HG03060 (cell line): Measurements from ENCODE around the gene TMEM191C.
A peak's percentile ranks its signal among the peaks of the same experiment; 100 is the strongest.
"Not testable (repeated sequence)": the region's sequence is repeated elsewhere in the genome, so short reads cannot be mapped to it uniquely, and the experiment has no call there.

Source experiments
- ATAC-seq: cut with Tn5 transposase; IDR thresholded peaks from one replicate; pipeline ENCODE4 v1.9.1; 2021; ENCODE audit warnings: low read depth, moderate number of reproducible peaks; ENCODE audit not compliant: unreplicated experiment

Gene TMEM191C

DNA sequence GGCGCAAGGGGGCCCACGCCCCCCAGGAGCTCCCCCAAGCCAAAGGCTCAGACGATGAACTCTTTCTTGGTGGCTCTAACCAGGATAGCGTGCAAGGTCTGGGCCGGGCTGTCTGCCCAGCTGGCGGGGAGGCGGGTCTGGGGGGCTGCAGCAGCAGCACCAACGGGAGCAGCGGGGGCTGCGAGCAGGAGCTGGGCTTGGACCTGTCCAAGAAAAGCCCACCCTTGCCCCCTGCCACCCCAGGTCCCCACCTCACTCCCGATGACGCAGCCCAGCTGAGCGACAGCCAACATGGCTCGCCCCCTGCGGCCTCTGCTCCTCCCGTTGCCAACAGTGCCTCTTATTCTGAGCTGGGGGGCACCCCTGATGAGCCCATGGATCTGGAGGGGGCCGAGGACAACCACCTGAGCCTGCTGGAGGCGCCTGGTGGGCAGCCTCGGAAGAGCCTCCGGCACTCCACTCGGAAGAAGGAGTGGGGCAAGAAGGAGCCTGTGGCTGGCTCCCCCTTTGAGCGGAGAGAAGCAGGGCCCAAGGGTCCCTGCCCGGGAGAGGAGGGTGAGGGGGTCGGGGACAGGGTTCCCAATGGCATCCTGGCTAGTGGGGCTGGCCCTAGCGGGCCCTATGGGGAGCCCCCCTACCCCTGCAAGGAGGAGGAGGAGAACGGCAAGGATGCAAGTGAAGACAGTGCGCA, 21.6 kb upstream of the TMEM191C start:
- no peak for ATAC-seq

DNA sequence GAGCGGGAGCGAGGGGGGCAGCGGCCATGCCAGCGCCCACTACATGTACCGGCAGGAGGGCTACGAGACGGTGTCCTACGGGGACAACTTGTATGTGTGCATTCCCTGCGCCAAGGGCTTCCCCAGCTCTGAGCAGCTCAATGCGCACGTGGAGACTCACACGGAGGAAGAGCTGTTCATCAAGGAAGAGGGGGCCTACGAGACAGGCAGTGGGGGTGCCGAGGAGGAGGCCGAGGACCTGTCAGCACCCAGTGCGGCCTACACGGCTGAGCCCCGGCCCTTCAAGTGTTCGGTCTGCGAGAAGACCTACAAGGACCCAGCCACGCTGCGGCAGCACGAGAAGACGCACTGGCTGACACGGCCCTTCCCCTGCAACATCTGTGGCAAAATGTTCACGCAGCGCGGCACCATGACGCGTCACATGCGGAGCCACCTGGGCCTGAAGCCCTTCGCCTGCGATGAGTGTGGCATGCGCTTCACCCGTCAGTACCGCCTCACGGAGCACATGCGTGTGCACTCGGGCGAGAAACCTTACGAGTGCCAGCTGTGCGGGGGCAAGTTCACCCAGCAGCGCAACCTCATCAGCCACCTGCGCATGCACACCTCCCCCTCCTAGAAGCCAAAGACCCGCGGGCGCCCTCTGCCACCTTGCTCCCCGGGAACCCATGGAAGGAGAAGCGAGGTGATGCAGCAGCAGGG, 20.9 kb upstream of the TMEM191C start:
- ATAC-seq, result no peak

DNA sequence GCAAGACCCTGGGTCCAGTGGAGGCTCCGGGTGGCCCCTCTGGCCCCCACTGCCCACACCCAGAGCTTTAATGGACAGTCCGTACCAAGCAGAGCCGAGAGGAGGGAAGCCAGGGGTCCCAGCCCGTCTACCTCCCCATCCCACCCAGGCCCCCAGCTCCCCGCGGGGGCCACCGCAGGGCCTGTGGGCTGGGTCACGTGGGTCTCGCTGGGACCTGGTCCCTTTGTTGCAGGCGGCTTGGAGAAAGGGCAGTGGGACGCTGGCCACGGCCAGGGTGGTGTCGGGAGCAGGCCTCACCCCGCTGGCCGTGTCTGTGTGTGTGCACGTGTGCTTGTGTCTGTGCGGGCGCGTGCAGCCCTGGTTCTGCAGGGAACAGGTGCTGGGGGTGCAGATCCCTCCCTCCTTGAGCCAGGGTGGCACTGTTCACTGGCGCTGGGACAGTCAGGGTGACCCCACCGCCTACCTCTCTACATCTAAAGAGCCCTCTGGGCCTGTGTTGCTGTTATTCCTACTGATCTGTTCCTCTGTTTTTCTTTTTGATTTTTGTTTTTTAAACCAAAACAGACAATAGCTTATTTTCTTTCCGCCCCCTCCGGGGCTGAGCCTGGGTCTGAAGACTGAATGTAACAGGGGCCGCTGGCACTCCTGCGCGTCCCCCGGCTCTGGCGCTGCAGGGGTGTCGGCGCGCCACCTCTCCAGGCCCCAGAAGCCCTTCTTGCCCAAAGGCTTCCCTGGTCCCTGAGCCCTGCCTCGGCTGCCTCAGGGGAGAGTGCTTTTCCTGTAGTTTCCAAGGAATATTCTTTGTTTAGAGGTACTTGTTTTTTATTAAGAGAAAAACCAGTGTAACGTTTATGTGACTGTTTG, 20.1 kb upstream of the TMEM191C start:
- ATAC-seq, result no peak

DNA sequence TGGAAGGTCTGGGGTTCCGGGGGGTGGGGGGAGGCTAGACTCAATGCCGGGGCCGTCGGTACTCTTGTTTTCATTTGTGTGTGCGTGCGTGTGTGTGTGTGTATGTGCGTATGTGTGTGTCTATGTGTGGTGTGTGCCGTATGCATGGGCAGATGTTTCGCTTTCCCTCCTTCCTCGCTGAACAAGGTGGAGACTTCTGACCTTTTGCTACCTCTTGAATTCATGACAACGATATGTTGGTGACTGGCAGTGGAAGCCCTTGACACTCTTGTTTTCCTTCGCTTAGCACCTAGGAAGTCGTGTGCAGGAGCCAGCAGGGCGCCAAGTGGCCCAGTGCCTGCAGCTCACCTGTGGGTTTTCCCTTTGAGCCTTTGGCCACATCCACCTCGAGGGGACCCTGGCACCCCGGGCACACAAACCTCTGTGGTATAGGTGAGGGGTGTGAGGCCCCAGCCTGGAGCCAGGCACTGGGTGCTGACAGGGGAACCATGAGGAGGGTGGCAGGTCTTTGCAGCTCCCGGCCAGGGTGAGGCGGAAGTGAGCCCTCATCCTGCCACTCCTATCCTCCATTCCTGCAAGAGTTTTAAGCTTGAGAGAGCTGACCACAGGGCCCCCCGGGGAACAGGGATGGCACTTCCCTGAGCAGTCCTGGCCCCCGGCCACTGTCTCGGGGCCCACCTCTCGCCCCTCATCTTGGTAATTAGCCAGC, 19.3 kb upstream of the TMEM191C start:
- no peak for ATAC-seq

DNA sequence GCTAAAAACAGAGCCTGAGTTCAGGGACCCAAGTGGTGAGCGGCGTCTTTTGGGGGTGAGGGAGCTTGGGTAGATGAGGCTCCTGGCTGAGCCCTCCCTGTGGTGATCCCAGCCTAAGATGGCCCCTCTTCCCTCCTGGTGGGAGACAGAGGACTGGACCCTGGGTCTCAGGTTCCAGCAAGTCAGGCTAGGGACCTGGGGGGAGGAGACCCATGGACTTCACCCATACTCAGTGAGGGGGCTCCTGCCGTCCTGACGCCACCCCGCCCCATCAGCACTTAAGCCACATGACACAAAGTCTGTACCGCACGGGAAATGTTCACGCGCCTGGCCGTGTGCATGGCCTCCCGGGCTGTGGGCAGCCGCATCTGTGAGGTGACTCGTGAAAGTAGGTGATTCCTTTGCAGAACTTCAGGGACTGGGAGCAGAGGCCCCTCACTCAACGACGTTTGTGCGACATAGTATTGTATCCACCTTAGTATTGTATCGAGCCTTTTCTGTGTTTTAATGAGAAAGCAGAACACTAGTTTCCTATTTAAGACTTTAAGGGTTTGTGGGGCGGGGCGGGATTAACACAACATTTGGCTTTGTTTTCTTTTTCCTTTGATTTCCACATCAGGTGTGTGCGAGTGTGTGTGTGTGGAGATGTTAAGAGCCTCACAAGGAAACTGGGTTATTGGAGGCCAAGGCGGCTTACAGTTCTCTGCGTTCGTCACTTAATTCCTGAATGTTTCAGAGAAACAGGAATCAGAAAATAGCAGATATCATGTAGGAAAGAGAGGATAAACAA, 18.4 kb upstream of the TMEM191C start:
- no peak for ATAC-seq

DNA sequence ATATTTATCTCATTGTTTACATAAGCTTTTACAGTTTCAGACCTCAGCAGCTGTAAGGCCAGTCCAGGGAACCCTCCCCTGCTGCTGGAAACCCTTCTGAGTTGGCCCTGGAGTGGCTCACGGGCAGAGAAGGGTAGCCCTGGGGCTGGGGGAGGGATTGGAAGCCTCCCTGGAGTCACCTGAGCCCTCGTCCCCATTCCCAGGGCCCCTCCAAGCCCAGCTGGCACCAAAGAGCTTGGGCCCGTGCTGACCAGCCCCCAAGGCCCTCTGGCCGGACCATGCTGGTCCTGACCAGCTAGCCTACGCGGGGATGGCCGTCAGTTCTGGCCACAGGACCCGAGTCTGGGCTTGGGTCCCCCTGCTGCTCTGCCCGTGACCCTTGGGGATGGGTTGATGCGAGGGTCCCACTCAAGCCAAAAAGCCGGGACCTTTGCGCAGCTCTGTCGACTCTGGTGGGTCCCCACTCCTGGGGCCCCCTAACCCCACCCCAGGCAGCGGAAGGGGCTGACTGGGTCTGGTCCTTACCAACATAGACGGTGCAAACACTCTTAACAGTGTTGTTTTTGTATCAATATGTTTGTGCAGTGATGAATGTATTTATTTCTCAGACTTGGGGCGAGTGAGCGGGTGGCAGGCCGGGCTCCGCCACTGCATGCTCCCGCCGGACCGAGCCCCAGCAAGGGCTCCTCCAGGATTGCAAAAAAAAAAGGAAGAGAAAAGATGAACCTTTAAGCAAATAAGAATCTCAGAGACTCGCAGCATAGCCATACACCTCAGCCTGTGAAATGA, 17.5 kb upstream of the TMEM191C start:
- no peak for ATAC-seq

DNA sequence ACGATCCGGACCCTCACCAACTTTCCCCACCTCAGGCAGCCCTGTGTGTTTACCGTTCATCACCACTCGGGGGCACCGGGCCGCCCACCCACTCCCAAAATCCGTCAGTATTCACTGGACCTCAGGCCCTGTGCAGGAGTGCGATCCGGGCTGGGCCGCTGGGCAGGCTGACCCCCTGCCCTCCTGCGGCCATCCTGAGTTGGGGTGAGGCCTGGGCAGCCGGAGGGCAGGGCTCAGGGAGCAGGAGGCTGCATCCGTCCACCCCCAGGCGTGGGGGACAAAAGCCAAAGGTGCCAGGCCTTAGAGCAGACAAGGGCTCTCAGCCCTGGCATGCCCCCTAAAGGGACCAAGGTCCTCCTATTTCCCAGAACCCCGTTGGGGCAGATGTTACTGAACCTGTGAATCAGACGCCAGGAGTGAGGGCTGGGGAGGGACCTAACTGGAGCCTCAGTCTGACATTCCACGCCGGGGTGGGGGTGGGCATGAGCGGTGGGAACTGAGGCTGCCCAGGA, 16.8 kb upstream of the TMEM191C start:
- no peak for ATAC-seq

DNA sequence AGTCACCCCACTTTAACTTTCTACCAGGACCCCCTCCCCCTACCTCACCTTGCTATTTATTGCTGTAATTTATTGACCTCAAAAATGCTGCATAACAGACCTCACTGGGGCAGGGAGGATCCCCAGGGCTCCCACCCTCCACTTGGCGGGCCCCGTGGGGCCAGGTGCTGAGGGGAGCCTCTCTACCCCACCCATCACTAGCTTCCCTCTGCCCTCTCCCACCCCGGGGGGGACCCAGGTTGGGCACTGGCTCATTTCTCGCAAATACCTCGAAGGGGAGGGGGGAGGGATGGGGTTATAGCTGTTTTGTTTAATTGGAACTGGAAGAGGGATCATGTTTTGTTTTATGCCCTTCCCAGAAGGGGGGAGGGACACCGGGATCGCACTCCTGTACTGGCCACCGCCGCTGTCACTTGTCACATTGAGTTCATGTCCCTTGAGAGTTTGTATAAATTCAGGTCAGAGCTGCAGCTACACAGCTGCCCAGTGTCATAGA, 16.3 kb upstream of the TMEM191C start:
- ATAC-seq, result no peak

DNA sequence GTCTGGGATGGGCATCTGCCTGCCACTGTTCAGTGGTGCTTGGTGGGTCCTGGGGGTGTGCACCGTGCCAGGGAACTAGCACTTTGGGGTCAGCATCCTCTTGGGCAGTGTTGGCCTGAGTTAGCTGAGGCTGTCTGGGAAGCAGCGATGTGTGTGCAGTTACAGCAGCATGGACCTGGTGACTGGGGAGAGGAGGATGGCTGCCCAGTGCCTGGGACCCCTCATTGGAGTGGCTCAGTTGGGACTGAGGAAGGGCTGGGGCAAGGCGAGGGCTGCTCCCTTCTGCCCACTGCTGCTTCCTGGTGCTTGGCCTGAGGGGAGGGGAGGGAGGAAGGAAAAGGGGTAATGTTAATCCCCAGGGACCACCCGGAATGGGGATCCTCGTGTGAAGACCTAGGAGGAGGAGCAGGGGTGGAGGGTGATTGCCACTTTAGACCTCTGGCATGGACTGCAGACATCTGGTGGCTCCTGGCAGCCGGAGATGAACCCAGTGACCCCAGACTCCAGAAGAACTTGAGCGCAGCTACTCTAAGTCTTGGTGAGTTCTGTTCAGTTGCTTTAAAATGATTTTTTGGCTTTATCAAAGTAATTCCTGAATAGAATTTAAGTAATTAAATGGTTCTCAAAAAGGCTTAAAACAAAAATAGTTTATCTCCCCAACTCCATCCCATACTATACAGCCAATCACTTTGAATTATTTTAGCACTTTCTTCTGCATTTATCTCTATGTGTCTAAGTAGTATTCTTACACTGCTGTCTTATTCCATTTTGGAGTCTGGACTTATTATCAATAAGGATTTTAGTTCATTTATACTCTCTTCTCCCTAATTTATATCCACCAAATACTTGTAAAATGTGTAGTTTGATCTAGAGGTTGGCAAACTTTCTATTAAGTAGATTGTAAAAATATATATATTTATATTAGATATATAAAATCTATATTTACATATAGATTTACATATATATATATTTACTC, 15.4 kb upstream of the TMEM191C start:
- no peak for ATAC-seq

DNA sequence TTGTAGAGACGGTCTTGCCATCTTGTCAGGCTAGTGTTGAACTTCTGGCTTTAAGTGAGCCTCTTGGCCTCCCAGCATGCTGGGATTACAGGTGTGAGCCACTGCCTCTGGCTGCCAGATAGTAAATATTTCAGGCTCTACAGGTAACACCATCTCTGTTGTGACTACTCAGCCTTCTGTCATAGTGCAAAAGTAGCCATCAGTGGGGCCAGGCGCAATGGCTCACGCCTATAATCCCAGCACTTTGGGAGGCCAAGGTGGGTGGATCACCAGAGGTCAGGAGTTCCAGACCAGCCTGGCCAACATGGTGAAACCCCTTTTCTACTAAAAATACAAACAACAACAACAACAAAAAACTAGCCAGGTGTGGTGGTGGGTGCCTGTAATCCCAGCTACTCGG, 14.5 kb upstream of the TMEM191C start:
- not testable (repeated sequence) for ATAC-seq

DNA sequence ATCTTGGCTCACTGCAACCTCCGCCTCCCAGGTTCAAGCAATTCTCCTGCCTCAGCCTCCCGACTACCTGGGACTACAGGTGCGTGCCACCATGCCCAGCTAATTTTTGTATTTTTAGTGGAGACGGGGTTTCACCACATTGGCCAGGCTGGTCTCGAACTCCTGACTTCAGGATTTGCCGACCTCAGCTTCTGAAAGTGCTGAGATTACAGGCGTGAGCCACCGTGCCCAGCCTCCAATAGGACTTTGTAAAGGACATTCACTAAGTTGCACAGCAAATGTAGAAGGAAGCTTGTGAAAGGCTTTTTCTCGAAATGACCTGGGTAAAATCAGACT, 12.2 kb upstream of the TMEM191C start:
- not testable (repeated sequence) for ATAC-seq

DNA sequence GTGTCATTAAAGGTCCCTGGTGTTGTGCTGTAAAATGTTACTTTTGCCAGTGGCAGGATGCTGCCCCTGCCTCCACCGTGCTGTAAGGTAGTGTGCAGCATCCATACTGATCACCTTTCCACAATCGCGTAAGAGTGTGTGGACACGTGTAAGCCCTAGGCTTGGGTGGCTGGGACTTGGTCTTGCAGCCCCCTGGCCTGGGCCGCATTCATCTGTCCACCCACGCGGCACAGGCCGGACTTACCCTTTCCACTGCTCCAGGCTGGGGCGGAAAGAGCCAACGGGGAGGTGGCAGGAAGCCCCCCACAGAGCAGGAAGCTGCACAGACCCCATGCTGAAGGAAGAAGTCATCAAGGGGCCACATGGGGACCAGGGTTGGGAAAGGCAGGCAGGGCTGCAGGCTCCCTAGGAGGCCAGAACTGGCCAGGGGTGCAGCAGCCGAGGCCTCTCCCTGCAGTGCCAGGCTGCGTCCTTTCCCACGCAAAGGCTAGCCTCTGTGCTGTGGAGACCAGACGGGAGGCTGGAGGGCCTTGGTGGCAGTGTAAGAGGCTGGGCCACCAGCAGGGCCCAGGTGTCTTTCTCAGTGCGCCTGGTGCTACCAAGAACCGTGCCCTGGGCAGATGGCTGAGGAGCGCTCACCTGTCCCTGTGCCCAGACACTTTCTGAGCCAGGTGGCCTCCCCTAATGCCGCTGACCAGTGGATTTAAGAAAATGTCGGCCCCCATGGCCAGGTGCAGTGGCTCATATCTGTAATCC, 11.7 kb upstream of the TMEM191C start:
- ATAC-seq, result no peak

DNA sequence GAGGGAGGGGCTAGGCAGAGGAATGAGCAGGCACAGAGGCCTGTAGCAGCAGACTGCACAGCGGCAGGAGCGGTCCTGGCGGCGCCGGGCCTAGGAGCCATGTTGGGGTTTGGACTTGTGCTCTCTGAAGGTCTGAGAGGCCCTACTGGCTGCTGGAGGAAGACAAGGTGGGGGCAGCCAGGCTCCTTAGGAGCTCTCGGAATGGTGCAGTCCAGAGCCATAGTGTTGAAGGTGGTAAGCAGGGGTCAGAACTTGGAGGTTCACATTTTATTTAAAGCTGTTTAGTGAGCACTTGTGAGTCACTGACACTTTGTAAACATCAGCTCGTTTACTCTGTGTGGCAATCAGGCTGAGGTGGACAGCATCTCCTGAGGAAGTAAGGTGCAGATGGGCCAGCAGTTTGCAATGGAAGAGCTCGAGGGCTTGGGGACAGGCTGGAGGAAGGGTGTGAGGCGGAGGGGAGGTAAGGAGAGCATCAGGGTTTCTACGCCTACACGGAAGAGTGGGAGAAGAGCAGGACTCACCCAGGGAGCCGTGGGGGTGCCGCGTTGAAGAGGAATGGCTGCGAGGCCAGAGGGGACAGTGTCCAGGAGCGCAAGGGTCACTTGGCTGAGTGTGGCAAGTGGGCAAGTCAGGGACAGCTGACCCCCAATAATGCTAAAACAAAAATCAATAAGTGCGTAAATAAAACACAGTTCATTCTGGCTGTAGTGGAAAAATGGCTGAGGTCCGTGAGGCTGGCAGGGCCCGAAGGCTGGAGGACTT, 10.0 kb upstream of the TMEM191C start:
- ATAC-seq, result no peak

DNA sequence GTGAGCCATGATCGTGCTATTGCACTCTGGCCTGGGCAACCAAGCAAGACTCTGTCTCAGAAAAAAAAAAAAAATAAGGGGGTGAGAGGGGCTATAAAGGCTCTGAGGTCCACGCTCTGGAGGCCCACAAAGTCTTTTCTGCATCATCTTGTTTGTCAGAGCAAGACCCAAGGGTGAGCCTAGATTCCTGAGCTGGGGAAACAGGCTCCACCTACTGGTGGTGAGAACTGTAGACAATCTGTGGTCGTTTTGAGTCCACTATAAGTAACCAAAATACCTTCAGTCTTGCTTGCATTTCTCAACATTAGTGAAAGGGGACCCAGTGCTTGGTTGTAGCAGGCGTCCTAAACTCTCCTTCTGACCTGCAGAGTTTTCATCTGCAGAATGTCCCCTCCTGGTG, 4.5 kb upstream of the TMEM191C start:
- ATAC-seq, result not testable (repeated sequence)

DNA sequence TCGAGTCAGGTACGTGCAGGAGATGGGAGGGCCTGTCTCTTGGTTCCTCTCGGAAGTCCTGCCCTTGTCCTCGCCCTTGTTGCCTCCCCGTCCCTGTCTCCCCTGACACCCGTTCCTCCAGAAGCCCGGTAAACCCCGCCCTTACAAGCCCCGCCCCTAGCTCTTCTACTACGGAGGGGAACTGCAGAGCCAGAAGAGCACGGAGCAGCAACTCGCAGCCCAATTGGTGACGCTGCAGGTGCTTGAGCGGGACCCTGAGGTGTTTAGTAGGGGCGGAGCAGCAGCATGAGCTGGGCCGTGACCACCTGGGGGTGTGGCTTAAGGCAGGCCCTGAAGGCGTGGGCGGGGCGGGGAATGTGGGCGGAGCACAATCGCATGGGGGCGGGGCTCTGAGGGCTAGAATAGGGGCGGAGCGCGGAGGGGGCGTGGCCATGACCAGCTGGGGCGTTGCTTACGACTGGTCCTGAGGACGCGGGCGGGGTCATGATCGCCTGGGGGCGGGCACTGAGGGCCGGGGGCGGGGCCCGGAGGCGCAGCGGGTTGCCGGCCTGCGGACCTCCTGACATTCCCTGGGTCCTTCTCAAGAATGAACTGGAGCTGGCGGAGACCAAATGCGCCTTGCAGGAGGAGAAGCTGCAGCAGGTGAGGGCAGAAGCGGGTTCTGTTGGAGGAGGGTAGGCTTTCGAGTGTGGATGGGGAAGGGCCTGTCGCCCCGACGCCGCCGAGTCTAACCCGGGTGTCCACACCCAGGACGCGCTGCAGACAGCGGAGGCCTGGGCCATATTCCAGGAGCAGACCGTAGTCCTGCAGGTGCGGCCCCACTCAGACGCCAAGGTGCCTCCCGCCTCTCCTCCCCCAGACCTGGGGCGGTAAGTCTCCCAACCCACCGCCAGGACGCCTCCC, 1.3 kb downstream of the TMEM191C start:
- ATAC-seq, result peak; percentile 71
